Activated naive CD8-positive, alpha-beta T cell treated with anti-CD3 and anti-CD28 coated beads, Interleukin-2, amount 10 ng/mL, durations not matched to agents 7 days and 5 days (primary cell): Measurements from ENCODE around the gene MYRFL. TPM values are rescaled to one million over a fixed set of nuclear protein-coding genes. Genes with fewer than 3 reads are reported as not detected.

Source experiments
- ATAC-seq: fragments of 150-1000 bp; cut with Tn5 transposase; one replicate; pipeline ENCODE4 v1.10.0; 2021; ENCODE audit warnings: low read depth, moderate library complexity
- POLR2A ChIA-PET: fragments of 350-600 bp; sonication (Branson Sonifier 250); formaldehyde crosslinking; loops from one replicate; lab custom pipeline; 2021; ENCODE audit warnings: antibody characterized with exemption; lab: Charles Lee
- DNase-seq: peaks from one replicate; pipeline ENCODE4 v3.0.0; 2021
- H3K27ac Mint-ChIP-seq: one replicate; pipeline ENCODE4 v1.8.0; 2022; ENCODE audit warnings: mild to moderate bottlenecking, mixed read lengths
- H3K27me3 Mint-ChIP-seq: one replicate; pipeline ENCODE4 v1.8.0; 2022; ENCODE audit warnings: mild to moderate bottlenecking, moderate library complexity, mixed read lengths
- H3K36me3 Mint-ChIP-seq: one replicate; pipeline ENCODE4 v1.8.0; 2021; ENCODE audit warnings: mild to moderate bottlenecking, mixed read lengths
- H3K4me1 Mint-ChIP-seq: one replicate; pipeline ENCODE4 v1.8.0; 2021; ENCODE audit warnings: mixed read lengths
- H3K4me3 Mint-ChIP-seq: one replicate; pipeline ENCODE4 v1.8.0; 2022; ENCODE audit warnings: mild to moderate bottlenecking, moderate library complexity, mixed read lengths
- H3K9me3 Mint-ChIP-seq: one replicate; pipeline ENCODE4 v1.8.0; 2021; ENCODE audit warnings: mixed read lengths
- total RNA-seq, 2 experiments: library from RNA; stranded (reverse); gene quantifications; one replicate each; pipeline ENCODE4 v1.2.3, GENCODE V29; 2021

MYRFL gene
- total RNA-seq, 2 experiments from 2014 or later, result not detected

DNA sequence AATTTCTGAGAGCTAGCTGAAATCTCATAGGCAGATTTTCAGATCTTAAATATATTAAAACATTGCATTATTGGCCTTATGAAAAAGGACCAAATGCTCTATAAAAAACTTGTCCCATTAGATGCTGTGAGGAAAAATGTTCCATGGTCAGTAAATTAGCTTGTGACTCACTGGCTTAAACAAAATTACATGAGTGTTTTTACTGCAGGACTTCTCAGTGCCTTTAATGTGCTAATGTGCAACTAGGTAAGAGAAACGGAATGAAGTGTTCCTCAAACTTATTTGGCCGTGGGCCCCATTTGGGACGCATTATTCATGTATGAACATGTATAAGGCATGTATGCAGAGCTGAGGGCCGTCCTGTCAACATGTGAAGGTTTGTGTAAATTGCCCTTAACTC is 41.7 kb downstream of the MYRFL start:
- no peak overlapping the region for H3K27ac Mint-ChIP-seq
- DNase-seq (no peak), ATAC-seq (no peak)
- H3K36me3 Mint-ChIP-seq, result no peaks in the 10 kb centered on the region
- no peak overlapping the region for H3K4me3 Mint-ChIP-seq
- no peaks in the 10 kb centered on the region for H3K9me3 Mint-ChIP-seq
- peaks cover 5% of the 10 kb centered on the region for H3K27me3 Mint-ChIP-seq
- H3K4me1 Mint-ChIP-seq, result no peaks in the 10 kb centered on the region
- POLR2A ChIA-PET, result no interaction called here

- no peak overlapping the region for H3K27ac Mint-ChIP-seq
- peaks cover 5% of the 10 kb centered on the region for H3K27me3 Mint-ChIP-seq
- POLR2A ChIA-PET, result no interaction called here
- H3K36me3 Mint-ChIP-seq, result no peaks in the 10 kb centered on the region
- no peaks in the 10 kb centered on the region for H3K9me3 Mint-ChIP-seq
- no peaks in the 10 kb centered on the region for H3K4me1 Mint-ChIP-seq
- DNase-seq (no peak), ATAC-seq (no peak)
- no peak overlapping the region for H3K4me3 Mint-ChIP-seq
Measured at GRCh38 chr12:69868695-69869094, 43.7 kb downstream of the MYRFL start.

DNA sequence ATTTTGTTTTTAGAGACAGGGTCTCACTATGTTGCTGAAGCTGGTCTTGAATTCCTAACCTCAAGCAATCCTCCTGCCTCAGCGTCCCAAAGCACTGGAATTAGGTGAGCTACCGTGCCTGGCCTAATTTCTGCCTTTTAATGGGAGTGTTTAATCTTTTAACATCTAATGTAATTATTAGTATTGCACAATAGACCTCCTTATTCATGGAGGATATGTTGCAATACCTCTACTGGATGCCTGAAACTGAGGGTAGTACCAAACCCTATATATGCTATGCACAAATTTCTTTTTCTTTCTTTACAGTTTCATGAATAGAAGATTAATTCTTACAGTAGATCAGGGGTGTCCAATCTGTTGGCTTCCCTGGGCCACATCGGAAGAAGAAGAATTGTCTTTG is 47.8 kb downstream of the MYRFL start:
- no peaks in the 10 kb centered on the region for H3K9me3 Mint-ChIP-seq
- POLR2A ChIA-PET, result no interaction called here
- H3K27ac Mint-ChIP-seq, result no peak overlapping the region
- H3K4me3 Mint-ChIP-seq, result no peak overlapping the region
- no peaks in the 10 kb centered on the region for H3K36me3 Mint-ChIP-seq
- ATAC-seq, result no peak
- no peak for DNase-seq
- no peaks in the 10 kb centered on the region for H3K4me1 Mint-ChIP-seq
- H3K27me3 Mint-ChIP-seq, result peaks cover 11% of the 10 kb centered on the region

DNA sequence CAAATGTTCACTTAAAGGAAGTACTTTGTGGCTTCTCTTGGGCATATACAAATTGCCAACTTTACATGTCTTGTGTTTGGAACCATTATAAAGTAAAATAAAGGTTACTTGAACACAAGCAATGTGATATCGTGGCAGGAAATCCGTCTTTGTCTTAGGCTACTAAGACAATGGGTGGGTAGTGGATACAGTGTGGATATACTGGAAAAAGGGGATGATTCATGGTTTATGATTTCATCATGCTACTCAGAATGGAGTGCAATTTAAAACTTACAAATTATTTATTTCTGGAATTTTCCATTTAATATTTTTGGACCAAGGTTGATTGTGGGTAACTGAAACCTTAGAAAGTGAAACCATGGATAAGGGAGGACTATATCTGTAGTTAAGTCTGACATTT is 48.4 kb downstream of the MYRFL start:
- peaks cover 11% of the 10 kb centered on the region for H3K27me3 Mint-ChIP-seq
- H3K9me3 Mint-ChIP-seq, result no peaks in the 10 kb centered on the region
- POLR2A ChIA-PET, result no interaction called here
- H3K4me1 Mint-ChIP-seq, result no peaks in the 10 kb centered on the region
- no peak overlapping the region for H3K4me3 Mint-ChIP-seq
- no peaks in the 10 kb centered on the region for H3K36me3 Mint-ChIP-seq
- no peak for DNase-seq
- ATAC-seq, result no peak
- H3K27ac Mint-ChIP-seq, result no peak overlapping the region

- Mint-ChIP-seq H3K4me3 (no peak overlapping the region), H3K9me3 (no peaks in the 10 kb centered on the region), H3K36me3 (no peaks in the 10 kb centered on the region), H3K27me3 (peaks cover 13% of the 10 kb centered on the region), H3K4me1 (peaks cover 6% of the 10 kb centered on the region), H3K27ac (no peak overlapping the region)
- ATAC-seq (no peak), DNase-seq (no peak)
- POLR2A ChIA-PET, result no interaction called here
Measured at GRCh38 chr12:69874606-69875005, 49.6 kb downstream of the MYRFL start.

- H3K27me3 Mint-ChIP-seq, result peaks cover 13% of the 10 kb centered on the region
- H3K4me3 Mint-ChIP-seq, result no peak overlapping the region
- POLR2A ChIA-PET, result no interaction called here
- no peaks in the 10 kb centered on the region for H3K9me3 Mint-ChIP-seq
- peaks cover 6% of the 10 kb centered on the region for H3K4me1 Mint-ChIP-seq
- H3K27ac Mint-ChIP-seq, result no peak overlapping the region
- DNase-seq (no peak), ATAC-seq (no peak)
- H3K36me3 Mint-ChIP-seq, result no peaks in the 10 kb centered on the region
Measured at GRCh38 chr12:69875416-69875935, 50.4 kb downstream of the MYRFL start.

DNA sequence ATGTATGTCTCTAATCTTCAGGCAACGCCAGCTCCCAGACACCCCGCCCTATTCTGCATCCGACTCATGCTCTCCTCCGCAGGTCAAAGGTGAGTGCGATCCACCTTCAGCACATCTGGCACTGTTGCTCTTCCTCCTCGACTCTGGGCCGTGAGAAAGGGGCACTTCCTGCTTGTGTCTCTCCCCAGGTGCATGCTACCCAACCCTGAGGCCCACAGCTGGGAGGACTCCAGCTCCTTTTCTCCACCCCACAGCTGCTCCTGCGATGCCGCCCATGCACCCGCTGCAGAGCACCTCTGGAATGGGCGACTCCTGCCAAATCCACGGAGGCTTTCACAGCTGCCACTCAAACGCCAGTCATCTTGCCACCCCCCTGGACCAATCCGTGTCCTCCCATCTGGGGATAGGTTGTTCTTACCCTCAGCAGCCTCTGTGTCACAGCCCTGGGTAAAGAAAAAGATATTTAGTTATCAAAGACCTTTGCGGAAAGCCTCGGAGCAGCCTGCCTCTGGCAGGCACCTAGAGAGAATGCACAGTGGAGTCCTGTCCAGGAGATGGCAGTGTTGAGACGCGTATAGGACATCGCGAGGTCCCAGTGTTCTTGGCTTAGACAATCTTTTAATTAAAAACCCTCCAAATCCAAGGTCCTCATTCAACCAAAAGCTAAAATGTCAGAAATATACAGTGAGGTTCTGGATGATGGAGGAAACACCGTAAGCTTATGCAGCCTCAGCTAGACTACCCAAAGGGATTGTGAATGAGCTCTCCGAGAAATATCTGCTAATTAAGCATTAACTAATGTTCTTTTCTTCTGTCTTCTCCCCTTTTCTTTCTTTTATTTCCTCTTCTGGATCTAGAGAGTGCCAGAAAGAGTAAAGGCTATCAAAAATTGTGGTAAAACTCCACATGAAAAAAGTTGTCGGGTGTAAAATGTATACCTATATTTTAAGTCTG is 54.3 kb downstream of the MYRFL start:
- POLR2A ChIA-PET, result no interaction called here

DNA sequence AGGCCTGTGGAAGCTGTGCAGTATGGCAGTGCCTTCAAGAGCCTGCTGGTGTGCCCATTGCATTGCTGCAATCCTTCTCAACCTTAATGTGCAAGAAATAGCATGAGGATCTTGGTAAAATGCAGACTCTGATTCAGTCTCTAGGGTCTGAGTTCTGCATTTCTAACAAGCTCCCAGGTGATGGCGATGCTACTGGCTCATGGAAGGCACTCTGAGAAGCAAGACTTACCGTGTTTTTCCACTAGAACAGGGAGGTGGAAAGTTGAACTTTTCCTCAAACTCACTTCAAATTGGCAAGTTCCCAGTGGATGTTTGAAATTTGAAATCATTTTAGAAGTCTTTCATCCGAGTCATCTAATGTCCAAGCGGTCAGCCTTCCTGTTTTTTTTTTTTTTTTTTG is 55.5 kb downstream of the MYRFL start:
- POLR2A ChIA-PET, result interaction anchor here (0.6 kb wide), 1 partner anchor 523 kb away, joined by 4 read pairs; no protein-coding TSS in a partner anchor
- no peak overlapping the region for H3K4me3 Mint-ChIP-seq
- DNase-seq (no peak), ATAC-seq (no peak)
- no peaks in the 10 kb centered on the region for H3K36me3 Mint-ChIP-seq
- peaks cover 13% of the 10 kb centered on the region for H3K27me3 Mint-ChIP-seq
- H3K4me1 Mint-ChIP-seq, result peaks cover 6% of the 10 kb centered on the region
- no peak overlapping the region for H3K27ac Mint-ChIP-seq
- H3K9me3 Mint-ChIP-seq, result no peaks in the 10 kb centered on the region

More for the DNA sequence above, 54.3 kb downstream of the MYRFL start:
- Mint-ChIP-seq H3K36me3 (no peaks in the 10 kb centered on the region), H3K27me3 (peaks cover 13% of the 10 kb centered on the region), H3K9me3 (no peaks in the 10 kb centered on the region), H3K27ac (no peak overlapping the region), H3K4me1 (peaks cover 6% of the 10 kb centered on the region), H3K4me3 (peak overlapping the region; percentile 41)
- DNase-seq (peak; percentile 53), ATAC-seq (peak; percentile 92)

DNA sequence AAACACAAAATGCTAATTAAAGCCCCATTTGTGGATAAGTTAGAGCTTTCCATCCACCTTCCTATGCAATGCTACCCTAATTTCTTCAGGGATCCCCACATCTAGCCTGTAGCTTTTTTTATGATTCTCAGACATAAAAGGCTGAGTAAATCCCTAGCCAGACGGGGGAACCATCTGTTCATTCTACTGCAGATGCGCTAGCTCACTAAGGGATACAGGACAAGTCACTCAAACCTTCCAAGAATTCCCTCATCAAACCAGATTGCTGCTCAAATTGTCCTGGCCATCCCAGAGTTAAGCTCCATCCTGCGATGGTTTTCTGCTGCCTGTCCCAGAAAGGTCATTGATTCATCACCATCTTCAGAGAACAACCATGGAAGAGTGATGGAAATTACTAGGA is 56.7 kb downstream of the MYRFL start:
- Mint-ChIP-seq H3K4me1 (peaks cover 6% of the 10 kb centered on the region), H3K36me3 (no peaks in the 10 kb centered on the region), H3K9me3 (no peaks in the 10 kb centered on the region), H3K27ac (no peak overlapping the region), H3K27me3 (peaks cover 9% of the 10 kb centered on the region), H3K4me3 (no peak overlapping the region)
- POLR2A ChIA-PET, result no interaction called here
- no peak for DNase-seq
- no peak for ATAC-seq

DNA sequence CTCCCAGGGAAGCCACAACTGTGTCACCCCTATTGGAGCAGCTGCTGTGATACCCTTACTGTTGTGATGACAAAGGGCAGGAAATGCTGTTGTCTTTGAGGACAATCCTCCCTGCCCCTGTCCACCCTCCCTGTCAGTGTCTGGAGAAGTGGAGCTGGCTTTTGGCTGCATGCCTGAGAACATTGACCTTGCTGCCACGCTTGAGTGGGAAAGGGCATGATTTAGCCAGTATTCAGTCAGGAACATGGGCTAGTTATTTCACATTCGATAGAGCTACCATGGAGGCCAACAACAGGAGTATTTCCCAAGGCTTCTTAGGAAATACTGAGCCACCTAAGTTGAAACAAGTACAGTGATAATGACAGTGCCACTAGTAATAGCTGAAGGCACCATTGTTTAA is 59.4 kb downstream of the MYRFL start:
- POLR2A ChIA-PET, result no interaction called here
- Mint-ChIP-seq H3K4me1 (peaks cover 1% of the 10 kb centered on the region), H3K4me3 (no peak overlapping the region), H3K9me3 (no peaks in the 10 kb centered on the region), H3K27ac (no peak overlapping the region), H3K27me3 (peaks cover 5% of the 10 kb centered on the region), H3K36me3 (no peaks in the 10 kb centered on the region)
- ATAC-seq, result no peak
- no peak for DNase-seq

- Mint-ChIP-seq H3K27ac (no peak overlapping the region), H3K4me1 (no peaks in the 10 kb centered on the region), H3K4me3 (no peak overlapping the region), H3K36me3 (no peaks in the 10 kb centered on the region), H3K27me3 (peaks cover 10% of the 10 kb centered on the region), H3K9me3 (no peaks in the 10 kb centered on the region)
- no peak for ATAC-seq
- POLR2A ChIA-PET, result no interaction called here
- DNase-seq, result no peak
Measured at GRCh38 chr12:69885658-69886057, 60.6 kb downstream of the MYRFL start.

DNA sequence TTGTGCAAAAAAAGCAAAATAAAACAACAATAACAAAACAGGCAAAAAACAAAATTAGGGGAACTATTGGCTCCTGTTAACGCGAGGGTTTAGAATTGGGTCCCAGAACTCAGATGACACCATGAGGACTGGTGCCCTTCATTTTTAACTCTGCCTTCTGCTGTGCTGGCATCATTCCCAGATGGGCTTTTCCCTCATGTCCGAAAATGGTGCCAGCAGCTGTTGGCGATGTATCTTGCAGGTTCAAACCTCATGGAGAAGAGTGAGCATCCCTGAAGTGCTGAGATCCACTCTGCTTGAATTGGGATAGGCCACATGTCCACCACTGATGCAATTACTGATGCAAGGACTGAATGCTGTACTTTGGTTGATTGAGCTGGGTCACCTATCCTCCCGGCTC is 61.1 kb downstream of the MYRFL start:
- Mint-ChIP-seq H3K27ac (no peak overlapping the region), H3K27me3 (peaks cover 10% of the 10 kb centered on the region), H3K4me1 (no peaks in the 10 kb centered on the region), H3K36me3 (no peaks in the 10 kb centered on the region), H3K4me3 (no peak overlapping the region), H3K9me3 (no peaks in the 10 kb centered on the region)
- POLR2A ChIA-PET, result no interaction called here
- DNase-seq, result no peak
- ATAC-seq, result no peak

GRCh38 chr12:69886715-69887114 is 61.7 kb downstream of the MYRFL start:
- H3K4me3 Mint-ChIP-seq, result no peak overlapping the region
- peaks cover 10% of the 10 kb centered on the region for H3K27me3 Mint-ChIP-seq
- ATAC-seq (no peak), DNase-seq (no peak)
- no peaks in the 10 kb centered on the region for H3K4me1 Mint-ChIP-seq
- POLR2A ChIA-PET, result no interaction called here
- no peaks in the 10 kb centered on the region for H3K36me3 Mint-ChIP-seq
- no peaks in the 10 kb centered on the region for H3K9me3 Mint-ChIP-seq
- no peak overlapping the region for H3K27ac Mint-ChIP-seq

- no peaks in the 10 kb centered on the region for H3K36me3 Mint-ChIP-seq
- ATAC-seq, result no peak
- no peak overlapping the region for H3K4me3 Mint-ChIP-seq
- H3K9me3 Mint-ChIP-seq, result no peaks in the 10 kb centered on the region
- H3K27me3 Mint-ChIP-seq, result peaks cover 13% of the 10 kb centered on the region
- DNase-seq, result no peak
- POLR2A ChIA-PET, result no interaction called here
- no peaks in the 10 kb centered on the region for H3K4me1 Mint-ChIP-seq
- H3K27ac Mint-ChIP-seq, result no peak overlapping the region
Measured at GRCh38 chr12:69888901-69889300, 63.9 kb downstream of the MYRFL start.
